AG04449 (cell line): ENCODE results near the gene LETM1.

Experiments
- CTCF ChIA-PET: fragments of 350-600 bp; formaldehyde crosslinking; extraction: SDS; loops from one replicate; lab custom pipeline; 2021; ENCODE audit warnings: antibody characterized with exemption; lab: Yijun Ruan, JAX
- POLR2A ChIA-PET: fragments of 400-600, 350-600 bp; formaldehyde crosslinking; extraction: SDS; loops from one replicate; lab custom pipeline; 2020; ENCODE audit warnings: antibody characterized with exemption, inconsistent platforms; lab: Yijun Ruan, JAX
- DNase-seq: peaks from one replicate; pipeline ENCODE4 v3.0.0-alpha.2; 2010; ENCODE audit warnings: low read depth, low spot score
- H3K4me3 ChIP-seq: 2 replicates; pipeline ENCODE4 v1.5.1; 2011; ENCODE audit warnings: low read depth, mild to moderate bottlenecking, control low read depth, low read length
- CTCF ChIP-seq: IDR thresholded peaks from one replicate; pipeline ENCODE4 v1.5.1; 2011; ENCODE audit warnings: mild to moderate bottlenecking, moderate library complexity, low read length, control low read depth, inconsistent platforms; ENCODE audit not compliant: insufficient read depth; ENCODE audit errors: missing control alignments

Gene LETM1

GRCh38 chr4:1778642-1779392 lies 77.1 kb downstream of the LETM1 start:
- CTCF ChIA-PET: interaction anchor here (0.9 to 1.4 kb wide), 3 partner anchors 11 to 120 kb away, joined by 3 to 5 read pairs (median 3); no protein-coding TSS in a partner anchor
- no peak for DNase-seq
- H3K4me3 ChIP-seq: no peak overlapping the region
- POLR2A ChIA-PET: no interaction called here
- no peak for TF ChIP-seq CTCF

GRCh38 chr4:1777822-1778641 lies 77.9 kb downstream of the LETM1 start:
- DNase-seq: no peak
- peak; percentile 22 for TF ChIP-seq CTCF
- ChIA-PET POLR2A (no interaction called here), CTCF (interaction anchor here (0.7 to 2.1 kb wide), 14 partner anchors 9 to 121 kb away, joined by 3 to 9 read pairs (median 3); no protein-coding TSS in a partner anchor)
- H3K4me3 ChIP-seq: no peak overlapping the region

GRCh38 chr4:1776521-1777161 lies 79.3 kb downstream of the LETM1 start:
- ChIA-PET POLR2A (no interaction called here), CTCF (interaction anchor here (1.1 to 2.1 kb wide), 4 partner anchors 8 to 33 kb away, joined by 3 to 9 read pairs (median 4); no protein-coding TSS in a partner anchor)
- no peak for TF ChIP-seq CTCF
- no peak for DNase-seq
- H3K4me3 ChIP-seq: no peak overlapping the region

- no peak overlapping the region for H3K4me3 ChIP-seq
- CTCF ChIA-PET: interaction anchor here (2.1 kb wide), 1 partner anchor 13 kb away, joined by 5 read pairs; no protein-coding TSS in a partner anchor
- POLR2A ChIA-PET: no interaction called here
- DNase-seq: no peak
- no peak for TF ChIP-seq CTCF
Measured at GRCh38 chr4:1775731-1776500, 80.0 kb downstream of the LETM1 start.

GRCh38 chr4:1773754-1774153 lies 82.2 kb downstream of the LETM1 start:
- ChIA-PET CTCF (interaction anchor here (0.9 to 2.4 kb wide), 4 partner anchors 10 to 26 kb away, joined by 3 to 9 read pairs (median 4); no protein-coding TSS in a partner anchor), POLR2A (no interaction called here)
- no peak for TF ChIP-seq CTCF
- no peak for DNase-seq
- no peak overlapping the region for H3K4me3 ChIP-seq
